GM18861 (cell line): ENCODE measurements around the gene THRB.

Experiments used
- ATAC-seq: cut with Tn5 transposase; IDR thresholded peaks from one replicate; pipeline ENCODE4 v1.9.1; 2021; ENCODE audit not compliant: unreplicated experiment

The THRB gene

DNA sequence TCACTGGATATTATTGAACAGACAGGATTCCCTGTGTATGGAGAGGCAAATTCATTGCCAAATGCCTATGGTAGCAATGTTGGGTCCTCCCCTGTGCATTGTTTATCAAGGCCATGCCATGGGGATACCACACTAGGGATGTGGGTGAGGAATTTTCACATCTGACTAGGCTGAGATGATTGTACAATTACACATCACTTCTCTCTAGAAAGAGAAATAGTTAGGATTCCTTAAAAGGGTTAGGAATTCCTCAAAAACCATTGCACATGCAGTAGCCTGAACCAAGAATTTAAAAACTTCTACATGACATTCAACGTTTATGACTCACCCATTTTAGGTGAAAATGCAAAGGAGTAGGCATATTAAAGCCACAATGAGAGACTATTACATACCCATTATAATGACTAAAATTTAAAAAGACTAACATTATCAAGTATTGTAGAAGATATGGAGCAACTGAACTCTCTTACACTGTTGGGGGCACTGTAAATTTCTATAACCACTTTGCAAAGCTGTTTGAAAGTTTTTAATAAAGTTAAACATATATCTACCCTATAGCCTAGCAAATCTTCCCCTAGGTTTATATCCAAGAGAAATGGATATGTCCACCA lies 175.9 kb downstream of the THRB start:
- ATAC-seq = no peak

DNA sequence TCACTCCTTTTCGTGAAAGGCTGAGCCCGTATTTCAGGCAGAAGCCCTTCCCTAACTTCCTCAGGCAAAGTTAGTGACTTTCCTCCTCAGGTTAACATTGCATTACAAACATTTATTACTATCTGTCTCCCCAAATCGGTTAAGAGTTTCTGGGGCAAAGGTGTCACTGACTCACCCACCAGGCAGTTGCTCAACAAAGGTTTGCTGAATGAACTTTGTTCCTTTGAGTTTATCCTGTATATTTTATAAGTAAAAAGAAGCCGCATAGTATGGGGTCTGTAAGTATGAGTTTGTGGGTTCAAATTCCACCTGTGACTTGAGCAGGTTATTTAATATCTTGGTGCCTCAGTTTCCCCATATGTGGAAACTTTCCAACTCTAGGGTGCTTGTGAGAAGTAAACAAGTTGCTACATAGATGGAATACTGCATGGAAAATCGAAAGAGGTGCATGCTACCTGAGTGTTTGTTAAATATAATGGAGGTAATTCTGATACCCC lies 177.7 kb downstream of the THRB start:
- no peak for ATAC-seq

DNA sequence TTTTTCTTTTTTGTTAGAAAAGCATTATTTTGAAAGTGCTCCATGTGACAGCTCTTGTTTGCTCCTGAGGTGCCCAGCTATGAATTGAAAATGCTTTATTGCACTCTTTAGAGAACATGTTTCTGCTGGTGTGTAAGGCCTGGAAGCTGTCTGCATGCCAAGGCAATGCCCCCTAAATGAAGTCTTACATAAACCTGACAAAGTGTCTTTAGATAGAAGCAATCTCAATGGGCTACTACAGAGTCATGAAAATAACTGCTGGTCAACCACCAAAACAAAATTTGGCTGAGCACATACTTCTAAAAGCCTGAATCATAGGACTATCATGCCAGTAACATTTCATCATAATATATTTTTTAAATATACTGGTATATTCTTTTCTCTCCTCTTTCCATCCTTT lies 178.7 kb downstream of the THRB start:
- ATAC-seq = no peak

DNA sequence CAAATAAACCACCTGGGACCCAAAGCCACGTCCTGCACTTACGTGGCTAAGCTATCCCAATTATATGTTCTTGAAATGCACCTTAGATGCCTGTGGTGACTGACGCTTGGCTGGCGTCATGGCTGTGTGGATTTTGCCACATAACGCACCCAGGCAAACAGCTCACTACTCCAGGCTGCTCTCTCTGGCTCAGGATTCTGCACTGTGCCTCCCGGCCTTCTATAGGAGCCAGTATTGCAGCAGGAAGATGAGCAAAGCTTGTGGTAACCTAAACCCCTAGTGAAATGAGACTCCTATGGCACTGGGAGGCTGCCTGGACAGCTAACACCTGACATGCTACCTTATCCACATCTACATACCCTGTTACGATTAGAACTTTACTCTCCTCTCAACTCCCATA lies 179.3 kb downstream of the THRB start:
- ATAC-seq = no peak

DNA sequence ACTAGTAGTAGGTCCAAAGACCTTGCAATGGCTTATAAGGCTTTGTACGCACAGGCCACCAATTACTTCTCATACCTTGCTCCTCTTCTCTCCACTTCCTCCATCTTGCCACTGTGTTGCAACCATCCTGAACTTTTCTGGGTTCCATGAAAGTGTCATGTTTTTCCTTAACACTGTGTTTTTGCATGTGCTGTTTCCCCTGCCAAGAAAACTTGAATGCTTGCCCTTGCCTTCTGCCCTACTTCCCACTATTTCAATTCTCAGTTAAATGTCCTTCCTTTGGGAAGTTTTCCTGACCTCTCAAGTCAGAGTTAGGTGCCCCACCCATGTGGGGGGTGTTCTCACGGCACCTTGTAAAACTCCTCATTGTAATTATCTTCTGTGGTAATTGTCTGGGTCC lies 182.8 kb downstream of the THRB start:
- ATAC-seq = no peak

DNA sequence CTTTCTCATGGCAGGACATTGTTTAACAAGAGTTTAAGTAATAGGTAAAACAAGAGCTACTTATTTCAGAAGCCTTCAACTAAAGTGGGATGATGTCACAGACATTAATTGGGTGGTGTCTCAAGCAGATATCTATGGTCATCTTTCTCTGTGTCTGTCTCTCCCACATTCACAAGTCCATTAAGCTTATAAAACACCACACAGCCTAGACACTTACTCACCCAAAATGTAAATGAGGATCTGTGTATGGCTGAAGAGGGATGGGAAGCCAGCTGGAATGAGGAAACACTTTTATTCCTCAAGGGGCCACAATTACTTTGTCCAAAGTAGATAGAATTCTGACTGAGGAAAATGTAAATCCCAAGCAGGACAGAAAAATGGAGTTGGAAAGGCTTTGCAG lies 183.8 kb downstream of the THRB start:
- no peak for ATAC-seq

DNA sequence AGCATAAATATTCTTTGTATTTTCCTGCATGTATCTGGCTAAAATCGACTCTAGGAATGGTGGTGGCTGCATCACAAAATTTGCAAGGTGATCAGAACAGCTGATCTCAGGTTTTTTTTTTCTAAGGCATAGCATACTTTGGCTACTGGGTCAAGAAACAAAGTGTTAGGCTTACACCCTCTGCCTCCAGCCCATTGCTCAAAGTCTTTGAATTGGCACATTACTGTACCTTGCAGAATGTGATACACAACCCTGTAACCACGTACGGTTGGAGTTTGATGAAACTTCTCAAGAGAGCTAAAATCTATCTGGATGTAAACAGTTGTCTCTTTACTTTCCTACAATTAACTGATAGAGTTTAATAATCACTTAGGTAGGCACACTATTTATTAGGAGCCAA lies 188.1 kb downstream of the THRB start:
- ATAC-seq = no peak

DNA sequence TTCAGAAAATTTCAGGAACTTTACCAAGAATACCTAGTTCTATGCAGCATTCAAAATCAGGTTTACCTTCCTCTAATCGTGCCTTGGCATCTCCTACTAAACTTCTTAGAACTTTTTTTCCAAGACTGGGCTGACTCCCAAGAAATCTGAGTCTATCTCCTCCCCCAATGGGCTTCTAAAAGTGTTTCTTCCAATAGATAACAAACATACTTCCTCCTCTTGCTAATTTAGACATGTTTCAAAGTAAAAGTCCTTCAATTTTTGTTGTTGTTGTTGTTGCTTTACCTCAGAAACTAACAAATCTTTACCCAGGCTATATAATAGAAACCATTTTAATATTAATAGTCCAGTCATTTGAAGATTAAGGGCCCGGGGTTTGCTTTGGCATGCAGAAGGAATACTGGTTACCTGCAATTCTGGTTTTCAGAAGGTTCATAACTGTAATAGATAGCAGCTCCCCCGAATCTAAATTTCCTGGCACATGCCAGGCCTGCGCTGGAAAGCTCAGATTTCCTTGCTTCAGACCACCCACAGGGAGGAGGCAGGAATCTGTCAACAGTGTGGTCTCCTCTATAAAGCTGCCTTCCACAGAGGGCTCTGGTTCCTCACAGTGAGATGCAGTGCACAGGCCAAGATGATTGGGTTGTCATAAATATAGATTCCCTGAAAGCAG lies 188.7 kb downstream of the THRB start:
- ATAC-seq = no peak

DNA sequence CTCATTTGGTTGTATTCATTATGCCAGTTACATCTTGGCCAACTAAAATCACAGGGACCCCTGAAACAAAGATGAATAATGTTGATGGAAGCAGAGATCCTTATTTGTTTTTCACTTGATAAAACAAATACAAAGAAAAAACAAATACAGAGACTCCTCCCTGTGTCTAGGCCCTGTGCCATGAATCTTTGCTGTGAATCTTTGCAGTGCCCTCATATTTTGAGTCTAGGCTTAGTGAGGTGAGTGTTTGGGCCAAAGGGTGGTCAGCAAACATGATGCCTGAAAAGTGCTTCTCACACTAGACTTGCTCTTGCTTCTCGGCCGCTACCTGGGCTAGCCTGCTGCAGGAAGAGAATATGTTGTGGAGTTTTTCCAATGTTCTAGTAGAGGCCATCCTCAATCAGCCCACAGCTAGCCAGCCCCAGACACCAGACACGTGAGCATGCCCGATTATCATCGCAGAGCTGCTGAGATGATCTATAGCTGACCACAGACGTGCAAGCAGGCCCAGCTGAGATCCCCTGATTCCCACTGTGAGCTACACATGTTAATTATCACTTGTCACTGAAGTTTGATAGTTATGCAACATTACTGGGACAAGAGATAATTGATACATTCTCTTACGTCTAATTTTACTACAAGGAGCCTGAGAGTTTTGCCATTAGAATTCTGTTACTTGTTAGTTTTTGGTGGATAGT lies 191.4 kb downstream of the THRB start:
- ATAC-seq = no peak

DNA sequence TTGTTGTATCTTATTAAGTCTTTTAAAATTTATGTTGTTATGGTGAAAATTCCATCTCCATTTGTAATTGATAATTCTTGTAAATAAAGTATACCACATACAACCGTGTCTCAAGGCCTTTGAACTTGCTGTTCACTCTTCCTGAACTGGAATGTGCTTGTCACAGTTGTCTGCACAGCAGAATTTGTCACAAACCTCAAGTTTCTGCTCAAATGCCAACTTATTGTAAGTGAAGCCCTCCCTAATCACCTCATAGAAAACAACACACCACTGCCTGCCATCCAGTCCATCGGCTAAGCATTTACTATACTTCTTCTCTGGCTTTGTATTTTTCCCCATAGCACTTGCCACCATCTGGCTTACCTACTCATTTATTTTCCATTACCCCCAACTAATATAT lies 192.3 kb downstream of the THRB start:
- no peak for ATAC-seq

DNA sequence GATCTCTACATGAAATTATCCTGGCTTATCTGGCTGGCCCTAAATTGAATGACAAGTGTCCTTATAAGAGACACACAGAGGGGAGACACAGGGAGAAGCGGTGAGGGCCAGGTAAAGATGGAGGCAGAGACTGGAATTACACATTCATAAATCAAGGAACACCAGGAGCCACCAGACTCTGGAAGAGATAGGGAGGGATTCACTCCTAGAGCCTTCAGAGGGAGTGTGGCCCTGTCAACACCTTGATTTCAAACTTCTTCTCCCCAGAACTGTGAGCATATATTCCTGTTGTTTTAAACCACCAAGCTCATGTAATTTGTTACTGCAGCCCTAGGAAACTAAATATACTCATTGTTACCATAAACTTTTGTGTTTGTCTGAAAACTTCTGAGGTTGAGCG lies 193.7 kb downstream of the THRB start:
- ATAC-seq = no peak

DNA sequence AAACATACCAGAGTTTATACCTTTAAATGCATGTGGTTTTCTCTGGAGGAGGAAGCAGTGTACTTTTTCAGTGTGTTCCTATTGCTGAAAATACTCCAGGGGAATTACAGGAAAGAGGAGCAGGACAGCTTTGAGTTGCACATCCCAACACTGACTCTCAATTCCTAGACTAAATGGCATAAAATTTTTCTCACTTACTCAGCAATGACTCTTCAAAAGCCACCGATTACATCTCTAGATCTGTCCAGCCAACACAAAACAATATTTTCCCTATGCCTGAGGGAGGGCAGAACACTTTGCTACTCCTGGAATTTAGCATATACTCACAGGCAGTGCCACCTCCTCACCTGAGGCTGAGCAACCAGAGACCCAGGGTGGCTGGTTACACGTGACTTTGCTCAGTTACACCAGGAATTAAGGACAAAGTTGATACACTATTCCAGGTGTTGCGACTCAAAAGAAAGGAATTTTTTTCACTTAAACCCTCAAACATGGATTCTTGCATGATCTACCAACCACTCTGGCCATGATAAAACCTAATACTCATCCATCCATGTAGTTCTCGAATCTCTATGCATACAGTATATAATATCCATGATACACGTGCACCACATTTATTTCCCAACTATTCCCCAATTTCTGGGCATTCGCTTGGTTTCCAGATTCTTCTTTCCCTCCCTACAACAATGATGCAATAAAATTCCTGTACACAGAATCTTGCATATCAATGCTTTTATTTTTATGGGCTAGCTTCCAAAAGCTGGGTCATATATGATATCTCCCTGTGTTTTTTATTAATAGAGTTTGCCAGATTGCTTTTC lies 194.6 kb downstream of the THRB start:
- ATAC-seq = no peak

DNA sequence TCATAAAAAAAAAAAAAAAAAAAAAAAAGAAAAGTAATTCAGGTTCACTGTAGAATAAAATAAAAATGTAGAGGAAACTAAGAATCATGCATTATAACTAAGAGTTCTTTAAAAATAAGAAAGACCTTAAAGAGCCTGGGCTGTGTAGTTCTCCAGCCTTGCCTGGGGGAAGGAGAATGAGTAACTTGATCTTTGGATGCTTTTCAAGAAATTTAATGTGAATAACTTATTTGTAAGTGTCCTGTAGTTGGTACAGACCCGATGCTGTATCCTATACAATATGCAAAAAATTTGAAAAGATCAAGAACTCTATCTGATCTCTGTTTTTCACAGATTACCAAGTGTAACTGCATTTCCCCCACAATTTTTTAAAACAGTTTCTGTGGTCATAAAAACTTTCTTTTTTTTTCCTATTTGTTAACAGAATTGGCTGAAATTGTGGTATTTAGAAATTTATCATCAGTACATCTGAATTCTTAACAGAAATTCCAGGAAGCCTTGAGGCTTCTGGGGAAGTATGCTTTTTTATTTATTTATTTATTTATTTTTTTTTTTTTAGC lies 195.3 kb downstream of the THRB start:
- ATAC-seq = no peak

DNA sequence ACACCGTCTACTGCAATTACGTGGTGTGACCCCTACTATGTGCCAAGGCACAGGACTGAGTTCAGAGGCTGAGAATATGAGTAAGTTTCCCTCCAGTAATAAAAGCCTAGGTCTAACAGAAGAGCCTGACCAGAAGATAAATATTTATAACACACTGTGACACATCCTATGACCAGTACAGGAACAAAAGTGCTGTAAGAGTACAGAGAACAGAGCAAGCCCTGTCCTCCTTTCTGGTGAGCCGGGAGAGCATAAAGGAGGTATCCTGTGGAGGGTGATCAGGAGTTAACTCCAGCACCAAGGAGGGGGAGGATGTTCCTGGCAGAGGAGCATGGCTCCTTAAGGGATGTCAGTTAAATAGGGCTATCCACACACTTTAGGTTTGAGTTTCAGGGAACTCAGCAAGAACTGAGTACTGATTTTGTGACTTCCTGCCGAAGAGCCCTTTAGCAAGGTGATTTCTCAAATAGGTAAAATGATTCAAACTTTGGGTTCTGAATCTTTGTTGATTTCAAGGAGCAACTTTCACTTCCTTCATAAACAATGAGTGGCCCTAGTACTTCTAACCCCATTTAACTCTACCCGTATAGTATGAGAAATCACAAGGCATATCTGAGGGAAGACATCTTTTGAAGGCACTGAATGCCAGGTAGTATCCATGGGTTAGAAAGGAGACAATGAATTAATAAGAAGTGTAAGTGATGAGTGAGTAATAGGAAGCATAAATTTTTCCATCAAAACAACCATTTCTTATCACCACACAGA lies 198.0 kb downstream of the THRB start:
- no peak for ATAC-seq

DNA sequence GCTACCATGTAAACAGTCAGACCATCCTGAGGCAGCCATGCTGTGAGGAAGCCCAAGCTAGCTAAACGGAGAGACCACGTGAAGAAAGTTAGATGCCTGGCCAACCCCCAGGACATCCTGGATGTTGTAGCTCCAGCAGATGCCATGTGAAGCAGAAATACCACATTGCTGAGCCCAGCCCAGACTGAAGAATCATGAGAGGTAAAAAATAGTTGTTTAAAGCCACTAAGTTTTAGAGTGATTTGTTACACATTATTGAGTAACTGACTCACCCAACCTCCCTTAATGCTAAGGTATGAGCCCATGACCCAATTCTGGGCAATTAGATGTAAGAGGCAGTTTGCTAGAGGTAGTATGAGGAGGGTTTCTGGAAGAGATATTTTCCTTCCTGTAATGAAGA lies 200.5 kb downstream of the THRB start:
- ATAC-seq = no peak

DNA sequence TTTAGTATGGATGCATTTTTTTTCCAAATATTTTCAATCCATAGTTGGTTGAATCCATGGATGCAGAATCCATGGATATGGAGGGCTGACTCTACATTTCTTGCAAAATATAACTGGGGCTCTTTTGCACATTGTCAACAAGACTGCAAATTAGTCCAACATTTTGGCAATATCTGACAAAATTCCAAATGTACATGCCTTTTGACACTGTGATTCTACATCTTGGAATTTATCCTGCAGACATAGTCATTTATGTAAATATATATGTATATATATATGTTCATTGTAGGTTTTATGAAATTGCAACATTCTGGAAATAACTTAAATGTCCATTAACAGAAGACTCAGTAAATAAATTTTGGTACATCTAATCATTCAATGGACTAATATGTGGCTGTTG lies 203.0 kb downstream of the THRB start:
- no peak for ATAC-seq

DNA sequence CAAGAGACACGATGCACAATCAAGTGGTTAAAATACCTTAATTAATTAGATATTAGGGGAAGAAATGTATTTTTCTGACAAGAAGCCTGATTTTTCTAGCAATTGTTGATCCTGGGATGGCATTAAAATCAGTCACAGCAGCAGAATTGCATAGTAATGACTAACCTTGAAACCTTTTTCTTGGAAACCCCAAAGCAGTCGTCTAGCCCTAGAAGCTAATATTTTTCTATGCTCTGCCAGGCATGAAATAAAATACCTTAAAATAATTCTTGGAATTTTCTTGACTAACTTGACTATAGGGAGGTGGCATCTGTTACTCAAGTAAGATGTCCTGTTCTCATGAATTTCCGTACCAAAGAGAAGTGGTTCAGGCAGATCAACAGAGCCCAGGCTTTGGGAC lies 204.1 kb downstream of the THRB start:
- no peak for ATAC-seq

DNA sequence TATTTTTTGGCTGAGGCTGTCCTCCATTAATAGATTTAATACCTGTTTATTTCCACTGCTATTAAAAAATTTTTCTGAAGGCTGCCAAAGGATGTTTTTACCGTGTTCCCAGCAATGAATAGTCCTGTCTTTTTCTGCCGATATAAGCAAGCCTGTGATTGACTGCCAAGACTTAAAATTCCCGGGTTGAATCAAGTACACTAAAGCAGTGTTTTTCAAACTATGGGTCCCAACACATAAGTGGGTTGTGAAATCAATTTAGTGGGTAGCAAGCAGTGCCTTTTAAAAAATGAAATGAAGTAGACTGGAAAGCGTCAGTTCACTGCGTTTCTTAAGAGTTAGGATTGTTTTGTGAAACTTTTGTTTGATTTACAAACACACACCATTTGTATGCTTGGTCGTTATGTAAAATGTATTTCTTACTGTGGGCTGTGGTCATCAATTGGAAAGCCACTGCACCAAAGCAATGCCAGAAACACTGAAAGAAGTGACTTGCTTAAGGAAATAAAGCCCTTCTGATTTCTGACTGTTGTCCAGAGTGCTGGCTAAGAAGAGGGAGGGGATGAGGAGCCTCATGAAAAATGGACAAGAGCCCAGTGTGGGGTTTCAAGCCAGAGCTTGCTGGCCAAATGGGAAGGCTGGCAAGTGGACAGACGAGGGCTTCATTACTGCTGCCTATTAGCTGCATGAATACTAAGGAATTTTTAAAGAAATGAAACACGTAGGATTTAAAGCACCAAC lies 206.0 kb downstream of the THRB start:
- no peak for ATAC-seq

DNA sequence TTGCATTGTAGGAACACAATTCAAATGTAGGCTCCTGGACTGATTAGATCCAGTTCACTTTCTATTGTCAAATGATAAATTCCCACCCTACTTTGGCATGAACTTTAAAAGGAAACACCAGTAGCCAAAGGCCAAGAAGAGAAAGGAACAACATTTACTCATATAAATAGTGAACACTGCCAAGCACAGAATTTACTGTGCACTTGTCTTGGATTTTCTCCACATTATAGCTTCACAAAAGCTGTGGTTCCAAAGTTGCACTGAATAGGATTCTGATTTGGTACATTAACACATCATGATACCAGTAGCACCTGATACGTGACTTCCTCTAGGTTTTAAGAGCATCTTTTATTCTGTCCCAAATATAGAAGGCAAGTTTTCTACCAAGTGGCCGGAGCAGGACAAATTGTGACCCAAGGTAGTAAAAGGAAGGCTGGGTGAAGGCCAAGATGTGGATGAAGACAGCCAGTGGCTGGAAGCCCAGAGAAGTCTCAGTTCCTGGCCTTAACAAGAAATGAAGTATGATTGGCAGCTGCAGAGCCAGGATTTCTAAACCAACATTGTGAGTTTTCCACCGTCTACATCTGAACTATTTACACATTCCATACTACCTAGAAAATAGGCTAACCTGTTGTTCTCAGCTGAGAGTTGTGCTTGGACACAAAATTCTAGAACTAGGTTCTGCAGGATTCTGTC lies 206.7 kb downstream of the THRB start:
- no peak for ATAC-seq
